Activated gamma-delta T cell (primary cell): ENCODE measurements around the gene RASGRF1.

Experiments
- DNase-seq: peaks from one replicate; lab custom pipeline; 2025; lab: John Stamatoyannopoulos, UW

RASGRF1 gene

DNA sequence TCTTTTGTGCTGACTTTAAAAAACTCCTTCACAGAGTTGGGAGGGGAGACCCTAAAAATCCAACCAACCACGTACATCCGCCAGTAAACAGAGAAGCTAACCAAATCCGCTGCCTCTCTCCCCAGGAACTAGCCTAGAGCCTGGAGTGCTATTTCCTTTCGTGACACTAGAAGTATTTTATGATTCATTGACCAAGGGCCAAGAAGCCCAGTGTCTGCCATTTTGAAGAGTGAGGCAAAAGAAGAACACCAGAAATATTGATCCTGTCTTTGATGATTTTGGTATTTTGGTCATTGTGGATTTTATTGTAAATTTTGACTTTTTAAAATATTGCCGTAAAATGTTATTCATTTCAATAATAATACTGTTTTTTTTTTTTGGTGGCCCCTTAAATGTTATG is 135.2 kb downstream of the RASGRF1 start:
- DNase-seq: no peak

DNA sequence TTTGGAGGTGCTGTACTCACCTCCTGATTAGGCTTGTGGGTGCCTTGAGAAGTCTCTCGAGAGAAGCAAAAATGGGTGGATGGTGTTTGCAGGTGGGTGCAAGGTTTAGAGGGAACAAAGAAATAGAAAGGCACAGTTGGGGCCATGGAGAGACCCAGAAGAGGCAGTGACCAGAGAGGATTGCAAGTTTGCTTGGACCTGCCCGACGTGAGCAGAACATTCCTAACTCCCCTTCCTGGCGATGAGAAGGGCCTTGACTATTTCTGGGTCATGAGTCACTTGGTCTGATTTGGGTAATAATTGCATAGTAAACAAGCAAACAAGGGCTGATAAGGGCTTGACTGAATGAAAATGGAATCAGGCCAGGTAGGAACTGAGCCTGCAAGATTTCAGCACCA is 138.7 kb downstream of the RASGRF1 start:
- DNase-seq: no peak

DNA sequence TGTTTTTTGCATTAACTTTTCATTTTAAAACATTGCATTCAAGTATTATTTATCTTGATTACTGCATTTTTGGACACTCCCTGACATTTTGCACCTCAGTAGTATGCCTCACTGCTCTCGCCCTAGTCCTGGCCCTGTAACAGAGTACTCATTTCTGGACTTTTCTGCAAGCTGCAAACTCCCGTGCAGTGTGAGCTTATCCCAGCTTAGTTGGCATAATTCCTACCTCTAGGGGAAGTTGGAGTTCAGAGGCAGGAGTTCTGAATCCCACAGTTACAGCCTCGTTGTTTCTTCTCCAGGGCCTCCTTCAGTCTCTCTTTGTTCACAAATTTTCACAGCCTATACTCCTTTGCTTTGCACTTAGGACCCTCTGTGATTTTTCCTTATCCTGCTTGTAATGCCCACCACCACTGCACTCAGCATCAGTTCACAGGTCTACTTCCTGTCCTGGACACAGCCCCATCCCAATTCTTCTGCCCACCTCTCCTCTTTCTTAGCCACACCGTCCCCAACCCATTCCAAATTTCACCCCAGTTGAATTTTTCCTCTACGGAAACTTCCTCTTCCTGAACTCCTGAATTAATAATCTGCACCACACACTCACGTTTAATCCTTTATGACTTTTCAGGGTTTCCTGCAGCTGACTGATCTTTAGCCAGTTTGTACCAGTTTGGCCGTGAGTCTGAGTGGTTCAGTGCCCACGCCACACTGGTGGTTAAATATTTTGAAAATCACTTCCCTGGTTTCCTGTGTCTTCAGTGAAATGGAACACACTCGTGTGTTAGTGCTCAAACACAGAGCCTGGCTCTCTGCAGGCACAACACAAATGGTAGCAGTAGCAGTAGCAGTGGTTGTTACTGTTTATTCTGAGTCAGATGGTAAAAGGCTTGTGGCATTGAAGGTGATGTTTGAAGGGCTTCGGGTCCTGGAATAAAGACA is 139.4 kb downstream of the RASGRF1 start:
- no peak for DNase-seq

DNA sequence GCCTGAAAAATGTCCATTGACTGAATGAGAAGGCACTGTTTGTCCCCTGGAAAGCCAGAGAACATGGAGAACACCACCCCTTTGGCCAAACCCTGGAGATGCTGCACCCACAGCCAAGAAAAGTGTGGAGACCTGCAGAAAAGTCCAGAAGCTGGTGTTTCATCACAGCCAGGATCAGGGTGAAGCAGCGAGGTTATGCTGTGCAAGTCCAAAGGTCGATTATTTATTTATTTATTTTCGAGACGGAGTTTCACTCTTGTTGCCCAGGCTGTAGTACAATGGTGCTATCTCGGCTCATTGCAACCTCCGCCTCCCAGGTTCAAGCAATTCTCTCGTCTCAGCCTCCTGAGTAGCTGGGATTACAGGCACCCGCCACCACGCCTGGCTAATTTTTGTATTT is 140.2 kb downstream of the RASGRF1 start:
- DNase-seq: no peak

DNA sequence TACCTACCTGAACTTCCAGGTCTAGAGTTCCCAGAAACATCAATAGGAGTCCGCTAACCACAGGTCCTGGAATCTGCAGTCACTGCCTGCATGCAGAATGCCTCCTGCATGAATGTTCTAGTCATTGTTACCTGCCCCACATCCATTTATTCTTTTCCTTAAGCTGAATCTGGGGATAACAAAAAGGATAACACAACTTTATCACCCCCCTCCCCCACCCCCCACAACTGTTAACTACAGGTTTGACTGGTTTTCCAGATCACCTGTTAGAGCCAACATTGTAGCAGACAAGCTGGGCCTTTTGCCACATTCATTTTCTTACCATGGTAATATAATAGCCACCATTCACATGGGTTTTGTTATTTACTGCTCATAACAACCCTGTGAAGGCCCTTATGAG is 141.1 kb downstream of the RASGRF1 start:
- DNase-seq: no peak

DNA sequence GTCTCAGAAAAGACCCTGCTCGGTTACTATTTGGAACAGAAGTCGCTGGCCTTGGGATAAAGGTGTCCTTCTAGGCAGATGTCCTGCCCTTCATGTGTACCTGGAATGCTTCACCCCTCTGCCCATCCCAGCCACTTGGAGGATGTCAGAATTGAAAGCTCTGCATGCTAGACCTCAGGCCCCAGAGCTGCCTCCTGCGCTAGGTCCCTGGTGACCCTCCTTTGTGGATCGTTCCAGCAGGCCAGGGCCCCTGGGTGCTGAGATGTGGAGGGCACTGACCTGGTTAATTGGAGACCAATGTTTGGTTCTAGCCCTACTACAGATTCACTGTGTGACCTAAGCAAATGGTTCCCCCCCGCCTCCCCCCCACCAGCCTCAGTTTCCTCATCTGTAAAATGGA is 143.1 kb downstream of the RASGRF1 start:
- DNase-seq: no peak

DNA sequence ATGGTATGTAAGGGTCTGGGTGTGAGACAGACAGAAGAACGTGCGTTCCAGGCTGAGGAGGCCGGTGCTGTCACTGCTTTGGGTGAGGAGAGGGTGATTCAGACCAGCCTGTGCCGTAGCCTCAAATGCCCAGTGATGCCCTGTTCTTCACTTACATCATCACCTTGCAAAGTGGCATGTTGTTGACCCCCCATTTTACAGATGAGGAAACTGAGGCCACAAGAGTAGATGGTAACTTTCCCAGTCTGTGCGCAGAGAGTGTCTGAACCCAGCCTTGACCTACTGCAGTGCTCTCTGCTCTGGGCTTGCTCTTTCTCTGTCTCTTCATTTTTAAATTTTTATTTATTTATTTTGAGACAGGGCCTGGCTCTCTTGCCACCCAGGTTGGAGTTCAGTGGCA is 144.1 kb downstream of the RASGRF1 start:
- no peak for DNase-seq

DNA sequence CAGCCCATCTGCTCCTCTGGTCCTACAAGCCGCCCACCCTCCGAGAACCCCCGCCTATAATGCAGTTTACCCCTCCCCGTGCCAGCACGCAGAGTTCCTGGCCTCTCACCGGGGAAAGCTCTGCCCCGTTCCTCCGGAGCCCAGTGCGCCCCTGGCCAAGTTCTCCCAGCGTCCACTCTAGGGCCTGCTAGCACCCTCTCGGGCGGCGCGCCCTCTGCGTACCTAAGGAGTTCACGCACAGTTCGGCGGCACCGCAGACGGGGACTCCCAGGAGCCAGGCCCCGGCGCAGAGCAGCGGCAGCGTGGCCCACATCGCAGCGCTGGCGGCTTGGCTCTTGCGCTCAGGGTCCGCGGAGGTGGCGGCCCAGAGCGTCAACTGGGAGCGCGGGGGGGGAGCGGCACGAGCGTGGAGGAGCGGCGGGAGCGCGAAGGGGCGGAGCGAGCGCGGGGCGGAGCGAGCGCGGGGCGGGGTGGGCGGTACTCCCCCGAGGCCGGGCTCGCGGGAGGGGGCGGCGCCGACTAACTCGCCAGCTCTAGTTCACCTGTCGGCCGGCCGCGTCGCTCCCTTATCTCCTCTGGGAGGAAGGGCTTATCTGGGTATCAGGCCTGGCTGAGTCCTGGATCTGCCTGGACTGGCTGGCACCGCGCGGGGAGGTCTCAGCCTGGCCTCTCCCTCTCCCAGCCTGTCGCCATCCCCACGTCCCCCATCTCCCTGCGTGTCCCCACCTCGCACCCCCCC is 145.7 kb downstream of the RASGRF1 start, which contains the start of gene CTSH:
Gene CTSH, minus strand, starts transcription at position 378 of the 739 bp plus-strand sequence. Its CDS starts 65 bp downstream, at position 313.
- DNase-seq: peak; percentile 64

DNA sequence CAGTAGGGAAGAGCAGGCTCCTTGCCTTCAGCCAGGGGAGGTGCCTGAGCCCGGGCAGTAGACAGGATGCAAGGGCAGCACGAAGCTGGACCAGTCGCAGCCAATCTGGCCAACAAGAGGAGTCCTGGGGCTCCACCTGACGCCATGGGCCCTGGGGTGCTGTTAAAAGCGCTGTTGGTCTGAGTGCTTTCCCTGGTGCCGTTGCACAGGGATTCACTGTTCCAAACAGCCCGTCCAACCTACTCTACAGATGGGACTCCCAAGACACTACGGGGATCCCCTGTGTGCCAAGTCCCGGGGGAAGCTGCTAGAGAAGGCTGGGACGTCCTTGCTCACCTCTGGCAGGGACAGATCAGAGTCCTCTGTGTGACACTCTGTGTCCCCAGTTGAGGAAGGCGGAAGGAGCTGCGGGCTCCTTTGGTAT is 146.4 kb downstream of the RASGRF1 start:
- no peak for DNase-seq

DNA sequence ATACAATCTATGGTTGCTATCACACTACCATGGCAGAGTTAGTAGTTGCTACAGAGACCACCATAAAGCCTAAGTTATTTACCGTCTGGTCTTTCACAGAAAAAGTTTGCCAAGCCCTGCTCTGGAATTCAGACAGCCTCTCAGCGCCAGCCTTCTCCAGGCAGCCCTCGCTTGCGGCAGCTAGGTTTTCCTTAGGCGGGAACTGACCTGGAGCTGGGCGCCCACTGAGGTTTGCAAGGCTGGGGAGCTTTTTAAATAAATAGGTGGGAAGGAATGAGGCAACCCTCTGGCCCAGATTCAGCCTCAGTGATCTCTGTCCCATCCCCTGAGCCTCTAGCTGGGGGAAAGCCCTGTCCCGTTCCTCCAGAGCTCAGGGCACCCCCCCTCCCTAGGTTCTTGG is 146.9 kb downstream of the RASGRF1 start:
- DNase-seq: no peak

DNA sequence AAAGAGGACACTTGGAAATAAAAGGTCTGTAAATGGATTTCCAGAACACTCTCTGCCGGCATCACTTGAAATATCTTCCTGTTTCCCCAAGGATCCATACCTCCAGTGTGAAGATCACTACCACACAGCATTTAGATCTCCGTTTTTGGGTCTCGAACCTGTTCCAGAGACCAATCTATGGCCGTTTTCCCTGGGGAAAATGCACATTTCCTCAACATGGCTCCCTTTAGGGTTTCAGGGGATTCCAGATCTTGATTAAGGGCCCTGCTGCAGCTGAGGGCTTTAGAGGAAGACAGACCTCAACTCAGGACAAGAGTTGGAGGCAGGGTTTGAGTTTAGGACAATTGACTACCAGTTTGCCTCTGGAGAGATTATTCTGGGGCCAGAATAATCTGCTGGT is 147.8 kb downstream of the RASGRF1 start:
- DNase-seq: no peak

DNA sequence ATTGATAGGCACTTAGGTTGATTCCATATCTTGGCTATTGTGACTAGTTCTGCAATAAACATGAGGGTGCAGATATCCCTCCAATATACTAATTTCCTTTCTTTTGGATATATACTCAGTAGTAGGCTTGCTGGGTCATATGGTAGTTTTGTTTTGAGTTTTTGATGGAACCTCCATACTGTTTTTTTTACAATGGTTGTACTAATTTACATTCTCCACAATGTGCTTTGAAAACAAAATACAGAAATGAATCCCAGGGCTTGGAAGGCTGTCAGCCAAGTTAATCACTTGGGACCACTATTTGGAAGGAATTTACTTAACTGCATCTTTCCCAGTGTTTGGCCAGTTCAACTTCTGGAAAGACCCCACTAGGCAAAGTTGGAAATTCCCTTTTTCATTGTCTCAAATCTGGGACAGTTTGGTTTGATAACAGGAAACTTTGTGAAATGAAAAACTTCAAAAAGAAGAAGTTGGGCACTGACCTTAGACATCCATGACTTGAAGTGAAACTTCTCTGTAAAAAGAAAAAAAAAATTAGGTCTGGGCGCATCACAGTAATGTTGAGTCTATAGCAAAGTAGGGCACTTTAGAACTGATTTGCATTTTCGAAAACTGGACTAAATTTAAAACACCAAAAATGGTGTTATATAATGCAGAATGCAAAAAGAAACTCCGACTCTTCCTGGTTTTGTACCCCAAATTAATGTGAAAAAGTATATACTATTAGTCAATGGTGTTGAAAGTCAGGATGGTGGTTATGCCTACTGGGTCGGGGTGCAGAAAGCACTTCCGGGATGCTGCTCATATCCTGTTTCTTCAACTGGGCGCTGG is 151.7 kb downstream of the RASGRF1 start:
- DNase-seq: no peak

DNA sequence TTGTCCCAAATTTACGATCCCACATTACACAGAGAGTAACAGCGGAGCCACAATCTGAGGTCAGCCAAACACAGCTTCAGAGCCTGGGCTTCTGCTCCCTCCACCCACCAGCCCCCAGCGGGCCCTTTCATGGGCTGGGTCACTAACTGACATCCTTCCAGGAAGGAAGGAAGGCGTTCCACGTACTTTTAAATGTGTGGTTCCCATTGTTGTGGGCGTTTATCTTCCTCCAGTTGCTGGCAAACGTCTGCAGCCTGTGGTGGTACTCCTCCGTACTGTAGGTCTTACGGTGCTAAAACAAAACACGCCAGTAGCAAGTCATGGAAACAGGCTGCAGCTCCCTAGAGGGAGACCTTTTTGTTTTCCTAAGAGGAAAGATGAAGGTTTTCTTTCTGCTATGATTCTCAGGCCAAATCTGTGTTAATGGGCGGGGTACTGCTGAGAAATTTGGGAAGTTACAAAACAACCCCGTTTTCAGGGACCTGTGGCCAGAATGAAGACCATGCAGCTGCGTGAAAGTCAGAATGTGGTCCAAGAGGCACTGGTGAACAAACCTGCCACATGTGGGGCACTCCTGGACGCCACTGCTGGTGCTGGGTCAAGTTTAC is 153.3 kb downstream of the RASGRF1 start:
- DNase-seq: no peak

DNA sequence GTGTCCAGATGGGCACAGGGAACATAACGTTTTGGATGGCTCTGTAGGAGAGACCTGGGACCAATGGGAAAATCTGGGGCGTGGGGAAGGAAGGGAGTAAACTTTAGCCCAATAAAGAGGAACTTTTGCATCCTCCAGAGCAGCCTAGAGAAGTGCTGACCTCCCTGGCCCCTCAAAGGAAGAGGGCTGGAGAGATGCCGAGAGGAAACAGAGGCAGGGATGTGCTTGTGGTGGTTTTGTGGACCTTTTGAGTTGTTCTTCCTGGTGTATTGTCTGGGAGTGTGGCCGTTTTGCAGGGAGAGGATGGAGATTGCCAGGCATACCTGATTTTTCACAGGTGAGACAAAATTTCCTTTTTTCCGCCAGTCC is 155.9 kb downstream of the RASGRF1 start:
- no peak for DNase-seq

DNA sequence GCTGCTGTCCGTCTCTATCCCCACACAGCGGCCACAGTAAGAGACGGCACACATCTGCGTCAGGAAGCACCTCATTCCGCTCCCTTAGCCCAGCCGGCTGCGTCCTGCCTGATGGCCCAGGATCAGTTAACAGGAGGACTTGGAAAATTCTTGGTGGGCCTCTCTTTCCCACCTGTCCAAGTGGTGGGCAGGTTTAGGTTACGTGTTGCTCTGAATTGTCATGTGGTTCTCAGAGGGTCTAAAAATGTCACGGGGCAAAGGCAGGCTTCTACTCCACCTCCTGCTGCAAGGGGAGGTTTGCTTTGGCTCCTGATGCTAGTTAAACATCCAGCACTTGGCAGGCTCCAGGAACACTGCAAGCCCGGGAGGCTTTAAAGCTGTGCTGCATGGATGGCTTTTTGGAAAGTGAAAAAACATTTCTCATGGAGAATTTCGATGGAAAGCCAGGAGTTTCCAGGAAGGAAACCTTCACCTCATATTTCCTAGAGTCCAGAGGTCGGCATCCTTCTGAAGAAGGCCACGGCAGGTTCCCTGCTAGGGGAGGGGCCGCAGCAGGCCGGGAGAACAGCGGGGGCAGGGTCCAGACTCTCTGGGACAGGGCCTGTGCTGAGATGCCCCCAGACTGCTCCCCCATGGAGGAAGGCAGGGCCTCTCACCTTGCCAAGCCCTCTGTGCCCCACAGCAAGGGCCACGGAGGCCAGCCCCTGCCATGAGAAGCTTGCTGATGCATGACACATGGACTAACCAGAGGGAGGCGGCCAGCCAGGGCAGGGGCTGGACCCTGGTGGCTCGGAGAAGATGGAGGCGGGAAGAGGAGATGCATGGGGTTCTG is 156.5 kb downstream of the RASGRF1 start:
- DNase-seq: no peak

DNA sequence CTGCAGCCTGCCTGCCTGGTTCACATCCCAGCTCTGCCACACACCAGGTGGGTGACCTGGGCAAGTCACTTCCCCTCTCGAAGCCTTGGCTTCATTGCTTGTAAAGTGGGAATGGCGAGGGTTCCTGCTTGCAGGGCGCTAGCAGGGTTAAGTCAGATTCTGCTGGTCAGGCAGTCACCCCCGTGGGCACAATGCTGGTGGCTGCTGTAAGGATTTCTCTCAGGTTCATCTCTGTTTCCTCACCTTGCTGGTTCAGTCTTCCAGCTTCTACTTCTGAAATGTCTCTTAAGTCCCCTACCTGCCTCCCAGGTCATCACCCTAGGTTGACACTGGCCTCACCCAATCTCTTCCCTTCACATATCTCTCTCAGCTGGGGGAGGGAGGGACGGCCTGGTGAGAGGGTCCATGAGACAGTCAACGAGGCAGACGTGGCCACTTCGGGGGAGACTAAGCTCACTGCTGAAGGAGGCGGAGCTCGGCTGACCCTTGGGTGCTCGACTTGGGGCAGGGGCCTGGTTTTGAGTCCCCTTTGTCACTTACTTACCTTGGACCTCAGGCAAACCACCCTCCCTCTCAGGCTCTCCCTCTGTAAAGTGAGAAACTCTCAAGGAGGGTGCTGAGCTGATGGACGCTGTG is 157.3 kb downstream of the RASGRF1 start:
- DNase-seq: no peak

DNA sequence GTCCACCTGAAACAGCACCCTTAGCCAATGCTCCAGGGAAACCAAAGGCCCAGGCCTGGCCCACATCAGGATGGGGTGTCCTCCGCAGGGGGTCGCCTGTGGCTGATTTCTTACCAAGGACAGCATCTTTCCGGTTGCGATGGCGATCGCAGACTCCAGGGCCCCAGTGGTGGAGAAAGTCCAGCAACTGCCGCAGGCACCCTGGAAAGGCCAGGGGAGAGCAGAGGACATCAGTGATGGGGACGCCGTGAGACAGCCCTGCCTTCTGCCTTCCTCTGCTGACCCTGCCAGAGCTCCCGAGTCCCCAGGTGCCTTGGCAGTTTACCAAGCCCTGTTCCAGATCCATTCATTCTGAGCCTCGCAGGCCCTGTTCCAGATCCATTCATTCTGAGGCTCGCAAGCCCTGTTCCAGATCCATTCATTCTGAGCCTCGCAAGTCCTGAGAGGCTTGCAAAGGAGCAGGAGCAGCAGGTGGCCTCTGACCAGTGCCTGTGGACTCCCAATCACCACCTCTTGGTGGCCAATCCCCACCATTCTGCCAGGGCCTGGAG is 158.2 kb downstream of the RASGRF1 start:
- no peak for DNase-seq

DNA sequence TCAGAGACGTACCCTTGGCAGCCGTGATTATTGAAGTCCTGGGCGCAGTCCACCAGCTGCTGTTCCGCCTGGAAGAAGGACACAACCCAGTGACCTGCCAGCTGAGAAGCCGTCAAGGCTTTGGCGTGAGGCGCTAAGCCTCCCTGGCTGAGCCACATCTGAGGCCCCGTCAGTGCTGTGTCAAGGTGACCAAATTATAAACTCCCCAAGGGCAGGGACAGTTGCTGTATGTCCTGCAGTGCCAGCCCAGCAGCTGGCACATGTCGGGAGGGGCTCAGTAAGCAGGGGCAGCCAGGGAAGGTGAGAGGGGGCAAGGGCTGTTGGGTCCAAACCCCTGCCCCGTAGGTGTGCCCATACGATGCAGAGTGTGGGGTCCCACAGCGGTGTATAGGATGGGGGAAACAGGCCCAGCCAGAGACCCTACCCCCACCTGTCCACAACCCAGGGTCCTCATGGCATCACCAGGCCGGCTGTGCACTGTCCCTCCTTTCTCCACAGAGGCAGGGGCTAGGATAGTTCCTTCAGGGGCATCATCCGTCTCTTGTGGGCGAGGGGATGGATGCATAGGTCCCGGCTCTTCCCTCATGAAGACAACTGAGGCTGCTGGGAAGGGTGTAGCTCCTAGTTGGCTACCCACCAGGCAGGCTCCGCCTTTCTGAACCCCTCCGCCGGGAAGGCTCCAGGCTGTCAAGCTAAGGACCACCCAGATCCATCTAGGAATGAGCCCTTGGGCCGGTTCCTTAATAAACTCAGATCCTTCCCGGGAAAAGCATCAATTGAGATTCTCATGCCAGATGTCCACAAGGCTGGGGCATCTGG is 158.9 kb downstream of the RASGRF1 start:
- no peak for DNase-seq
